ENCODE measurements around the gene CKM. TPM values are rescaled to one million over a fixed set of nuclear protein-coding genes. Genes with fewer than 3 reads are reported as not detected.
"Not testable (repeated sequence)": the region's sequence is repeated elsewhere in the genome, so short reads cannot be mapped to it uniquely, and the experiment has no call there.

CKM gene
- total and polyA plus RNA-seq, 2 donors (not counting 1 experiment from before 2014, with no cell fraction given) = not detected

DNA sequence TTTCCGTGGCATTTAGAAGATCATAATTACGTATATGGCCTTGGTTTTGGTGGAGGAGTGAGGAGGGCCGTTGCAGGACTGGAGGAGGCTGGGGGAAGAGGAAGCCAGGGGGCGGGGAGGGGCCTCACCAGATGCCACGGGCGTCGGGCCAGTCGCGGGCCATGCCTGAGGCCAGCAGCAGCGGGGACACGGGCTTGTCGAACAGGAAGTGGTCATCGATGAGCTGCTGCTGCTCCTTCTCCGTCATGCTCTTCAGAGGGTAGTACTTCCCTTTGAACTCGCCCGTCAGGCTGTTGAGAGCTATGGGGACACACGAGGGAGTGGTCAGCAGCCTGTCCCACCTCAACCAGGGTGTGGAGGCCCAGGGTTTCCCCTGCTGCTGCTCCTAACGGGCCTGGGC is 11.1 kb downstream of the CKM start:
- Histone ChIP-seq H3K4me3 (replicated peaks in 1 of 4; ENCODE audit: control extremely low read depth in 1 of 4, insufficient read depth in 1 of 4, low read depth in 3 of 4, low read length in 4 of 4) (no peak overlapping the region), H3K9ac (ENCODE audit: insufficient read depth, low read length) (no peak overlapping the region), H4K20me1 (ENCODE audit: control insufficient read depth, extremely low read depth, insufficient read depth, low read length) (no peaks in the 10 kb centered on the region), H3K27ac (ENCODE audit: insufficient read depth, low read length) (no peak overlapping the region), H3K4me2 (ENCODE audit: extremely low read depth, insufficient read depth, low read length) (no peak overlapping the region), H2AFZ (ENCODE audit: low read length) (peak overlapping the region; percentile 20), H3K4me1 (ENCODE audit: control insufficient read depth, extremely low read depth, insufficient read depth, low read length) (no peaks in the 10 kb centered on the region), H3K79me2 (ENCODE audit: control insufficient read depth, insufficient read depth, low read length) (no peaks in the 10 kb centered on the region), H3K9me3 (ENCODE audit: control insufficient read depth, insufficient read depth, low read depth, low read length) (no peaks in the 10 kb centered on the region), H3K36me3 (ENCODE audit: control insufficient read depth, insufficient read depth, low read length) (no peaks in the 10 kb centered on the region), H3K27me3 (ENCODE audit: control insufficient read depth, insufficient read depth, low read length) (peaks cover 6% of the 10 kb centered on the region)
- no peak for DNase-seq (ENCODE audit: low read depth in 2 of 2)
- TF ChIP-seq CTCF (conservative IDR thresholded peaks at IDR 0.05 in 1 of 2, IDR thresholded peaks at IDR 0.05 in 1 of 2; ENCODE audit: low read depth in 1 of 2, low read length in 2 of 2) (no peak), EZH2 (IDR thresholded peaks at IDR 0.05; ENCODE audit: low read length, missing control alignments) (no peak)

- not testable (repeated sequence) for H3K27me3 ChIP-seq (ENCODE audit: control insufficient read depth, insufficient read depth, low read length); H2AFZ ChIP-seq (ENCODE audit: low read length); H3K4me3 ChIP-seq (replicated peaks in 1 of 4; ENCODE audit: control extremely low read depth in 1 of 4, insufficient read depth in 1 of 4, low read depth in 3 of 4, low read length in 4 of 4); DNase-seq (ENCODE audit: low read depth in 2 of 2); H3K9ac ChIP-seq (ENCODE audit: insufficient read depth, low read length); H3K27ac ChIP-seq (ENCODE audit: insufficient read depth, low read length); H3K4me1 ChIP-seq (ENCODE audit: control insufficient read depth, extremely low read depth, insufficient read depth, low read length); H4K20me1 ChIP-seq (ENCODE audit: control insufficient read depth, extremely low read depth, insufficient read depth, low read length); H3K36me3 ChIP-seq (ENCODE audit: control insufficient read depth, insufficient read depth, low read length); H3K79me2 ChIP-seq (ENCODE audit: control insufficient read depth, insufficient read depth, low read length); H3K4me2 ChIP-seq (ENCODE audit: extremely low read depth, insufficient read depth, low read length); H3K9me3 ChIP-seq (ENCODE audit: control insufficient read depth, insufficient read depth, low read depth, low read length)
Measured at GRCh38 chr19:45309322-45309721, 13.4 kb downstream of the CKM start.

DNA sequence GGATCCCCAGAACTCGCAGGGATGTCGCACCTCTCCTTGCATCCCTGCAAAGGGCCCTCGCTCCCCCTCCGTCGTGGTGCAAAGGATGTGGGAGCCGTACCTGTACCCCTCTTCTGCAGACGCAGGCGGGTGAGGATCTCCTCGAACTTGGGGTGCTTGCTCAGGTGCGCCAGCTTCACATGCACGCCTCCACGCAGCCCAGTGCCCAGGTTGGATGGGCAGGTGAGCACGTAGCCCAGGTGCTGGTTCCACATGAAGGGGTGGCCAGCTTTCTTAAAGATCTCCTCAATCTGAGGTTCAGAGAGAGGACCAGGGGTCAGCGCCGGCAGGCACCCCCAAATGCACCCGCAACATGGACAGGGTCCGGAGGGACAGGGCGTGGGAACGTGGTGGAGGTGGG is 15.3 kb downstream of the CKM start:
- DNase-seq (ENCODE audit: low read depth in 2 of 2) = no peak

More for the DNA sequence above, 15.3 kb downstream of the CKM start:
- Histone ChIP-seq H2AFZ (ENCODE audit: low read length) (no peak overlapping the region), H3K9me3 (ENCODE audit: control insufficient read depth, insufficient read depth, low read depth, low read length) (no peaks in the 10 kb centered on the region), H3K27ac (ENCODE audit: insufficient read depth, low read length) (no peak overlapping the region), H3K4me3 (replicated peaks in 1 of 4; ENCODE audit: control extremely low read depth in 1 of 4, insufficient read depth in 1 of 4, low read depth in 3 of 4, low read length in 4 of 4) (no peak overlapping the region), H3K4me1 (ENCODE audit: control insufficient read depth, extremely low read depth, insufficient read depth, low read length) (no peaks in the 10 kb centered on the region), H3K4me2 (ENCODE audit: extremely low read depth, insufficient read depth, low read length) (no peak overlapping the region), H3K79me2 (ENCODE audit: control insufficient read depth, insufficient read depth, low read length) (no peaks in the 10 kb centered on the region), H3K27me3 (ENCODE audit: control insufficient read depth, insufficient read depth, low read length) (no peaks in the 10 kb centered on the region), H4K20me1 (ENCODE audit: control insufficient read depth, extremely low read depth, insufficient read depth, low read length) (no peaks in the 10 kb centered on the region), H3K36me3 (ENCODE audit: control insufficient read depth, insufficient read depth, low read length) (no peaks in the 10 kb centered on the region), H3K9ac (ENCODE audit: insufficient read depth, low read length) (no peak overlapping the region)
- TF ChIP-seq EZH2 (IDR thresholded peaks at IDR 0.05; ENCODE audit: low read length, missing control alignments) (no peak), CTCF (conservative IDR thresholded peaks at IDR 0.05 in 1 of 2, IDR thresholded peaks at IDR 0.05 in 1 of 2; ENCODE audit: low read depth in 1 of 2, low read length in 2 of 2) (no peak)

All from fibroblast of lung (primary cell).